ENCODE data around the gene COA4. TPM values are rescaled to one million over a fixed set of nuclear protein-coding genes. Genes with fewer than 3 reads are reported as not detected.

The COA4 gene
- total RNA-seq, 1 experiment from 2014 or later, result 61.5 TPM

DNA sequence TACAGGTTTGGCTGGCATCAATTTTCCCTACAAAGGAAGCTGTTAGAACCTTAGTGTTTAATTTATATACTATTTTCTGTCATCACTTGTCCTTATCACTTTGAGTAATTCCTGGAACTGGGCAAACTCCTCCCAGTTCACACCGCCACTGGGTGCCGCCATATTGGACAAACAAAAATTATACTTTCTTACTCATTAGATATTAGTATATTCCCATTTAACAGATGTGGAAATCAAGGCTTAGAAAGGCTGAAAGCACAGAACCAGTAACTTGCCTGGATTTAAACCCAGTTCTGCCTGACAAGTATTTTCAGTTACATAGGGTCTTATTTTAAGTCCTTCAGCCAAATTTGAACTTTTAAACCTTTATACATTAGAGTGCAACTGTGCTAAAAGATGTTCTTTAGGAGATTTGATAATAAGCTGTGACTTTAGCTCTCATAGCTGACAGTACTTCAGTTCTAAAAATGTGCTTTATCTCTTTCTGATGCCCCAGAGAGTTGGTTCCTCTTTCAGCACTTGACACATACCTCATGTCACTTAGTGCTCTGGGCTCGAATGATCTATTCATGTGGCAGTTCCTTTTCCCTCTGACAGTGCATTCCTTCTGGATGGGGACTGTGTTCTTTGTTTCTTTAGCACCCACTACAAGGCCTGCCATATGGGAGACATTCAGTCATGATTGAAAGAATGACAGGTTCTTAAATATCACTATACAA, 25.4 kb downstream of the COA4 start:
- H3K27ac ChIP-seq, result no peak overlapping the region
- no peaks in the 10 kb centered on the region; the same call in 1 of the 2 replicates for H3K27me3 ChIP-seq
- no peaks in the 10 kb centered on the region; the same call in 1 of the 2 replicates for H3K36me3 ChIP-seq
- no peak for DNase-seq
- H3K4me3 ChIP-seq, result no peak overlapping the region
- H3K4me1 ChIP-seq, result no peaks in the 10 kb centered on the region
- no peaks in the 10 kb centered on the region for H3K9me3 ChIP-seq (replicated peaks)

- Histone ChIP-seq H3K36me3 (0 out of 2 replicates have a peak, but pooled peaks cover 4% of the 10 kb centered on the region), H3K4me3 (no peak overlapping the region), H3K27me3 (no peaks in the 10 kb centered on the region), H3K9me3 (replicated peaks) (no peaks in the 10 kb centered on the region), H3K27ac (no peak overlapping the region), H3K4me1 (no peaks in the 10 kb centered on the region)
- DNase-seq, result no peak
Observed at GRCh38 chr11:73839123-73839457, 37.6 kb downstream of the COA4 start.

- Histone ChIP-seq H3K27me3 (no peaks in the 10 kb centered on the region), H3K4me3 (no peak overlapping the region), H3K4me1 (no peaks in the 10 kb centered on the region), H3K9me3 (replicated peaks) (no peaks in the 10 kb centered on the region), H3K27ac (no peak overlapping the region), H3K36me3 (0 out of 2 replicates have a peak, but pooled peaks cover 3% of the 10 kb centered on the region)
- DNase-seq, result no peak
Observed at GRCh38 chr11:73838443-73839122, 38.1 kb downstream of the COA4 start.

DNA sequence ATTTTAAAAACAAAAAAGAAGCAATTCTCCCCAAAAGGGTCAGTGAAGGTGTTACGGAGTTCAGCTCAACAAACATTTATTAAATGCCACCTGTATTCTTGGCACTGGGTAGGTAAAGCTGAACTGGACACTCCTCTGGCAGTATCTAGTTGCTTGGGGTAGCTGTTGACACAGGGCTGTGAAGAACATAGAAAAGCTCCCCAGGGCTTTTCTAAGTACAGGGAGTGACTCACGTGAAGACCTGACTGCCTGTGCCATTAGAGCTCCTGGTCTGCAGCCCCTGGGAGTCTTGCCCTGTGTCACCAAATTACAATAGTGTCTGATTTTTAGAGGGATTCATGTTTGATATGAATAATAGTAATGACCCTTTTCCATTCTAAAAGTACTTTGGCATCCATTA, 43.6 kb downstream of the COA4 start:
- no peaks in the 10 kb centered on the region for H3K4me1 ChIP-seq
- H3K9me3 ChIP-seq (replicated peaks), result no peaks in the 10 kb centered on the region
- no peaks in the 10 kb centered on the region for H3K27me3 ChIP-seq
- H3K36me3 ChIP-seq, result no peaks in the 10 kb centered on the region
- no peak overlapping the region for H3K27ac ChIP-seq
- H3K4me3 ChIP-seq, result no peak overlapping the region
- DNase-seq, result no peak

DNA sequence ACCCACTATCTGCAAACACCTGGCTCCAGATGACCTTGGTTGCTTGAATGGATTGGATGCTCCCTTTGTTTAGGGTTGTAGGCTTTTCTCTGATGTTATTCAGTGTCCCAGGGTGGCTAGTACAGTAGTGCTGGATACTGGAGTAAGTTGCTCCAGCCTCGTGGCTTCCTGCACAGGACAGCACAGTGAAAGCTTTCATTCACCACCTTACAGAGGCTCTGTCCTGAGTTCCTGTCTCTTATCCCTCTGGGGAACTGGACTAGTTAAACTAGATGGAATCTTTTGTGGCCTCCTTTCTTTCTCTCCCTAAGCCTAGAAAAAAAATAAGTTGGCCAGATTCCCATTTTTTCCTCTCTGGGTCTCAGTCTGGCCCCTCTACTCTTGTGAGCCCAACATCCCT, 46.4 kb downstream of the COA4 start:
- Histone ChIP-seq H3K9me3 (replicated peaks) (no peaks in the 10 kb centered on the region), H3K27ac (no peak overlapping the region), H3K36me3 (no peaks in the 10 kb centered on the region; the same call in 1 of the 2 replicates), H3K27me3 (no peaks in the 10 kb centered on the region), H3K4me3 (no peak overlapping the region), H3K4me1 (no peaks in the 10 kb centered on the region)
- DNase-seq, result no peak

Other genes starting within 250 kb of the COA4 start
- 5.3 and 5.4 TPM in 2 replicates for gene PLEKHB1, start 230.3 kb downstream of the COA4 start, total RNA-seq (2014; rRNA removed; shearing (Covaris generic))
- 71.5 and 74.7 TPM in 2 replicates for gene RAB6A, start 115.8 kb downstream of the COA4 start, total RNA-seq (2014; rRNA removed; shearing (Covaris generic))
- 45.9 and 54.0 TPM in 2 replicates for gene MRPL48, start 89.0 kb downstream of the COA4 start, total RNA-seq (2014; rRNA removed; shearing (Covaris generic))
- gene PAAF1, start 153 bp upstream of the COA4 start, total RNA-seq (2014; rRNA removed; shearing (Covaris generic)), result 10.5 and 12.2 TPM in 2 replicates
- not detected in 2 replicates for gene DNAJB13, start 74.2 kb upstream of the COA4 start, total RNA-seq (2014; rRNA removed; shearing (Covaris generic))
- 25.8 and 28.8 TPM in 2 replicates for gene UCP2, start 106.0 kb upstream of the COA4 start, total RNA-seq (2014; rRNA removed; shearing (Covaris generic))
- 0.53 and 1.2 TPM in 2 replicates for gene UCP3, start 132.2 kb upstream of the COA4 start, total RNA-seq (2014; rRNA removed; shearing (Covaris generic))